ENCODE measurements around the gene USP1. TPM values are rescaled to one million over a fixed set of nuclear protein-coding genes. Genes with fewer than 3 reads are reported as not detected.

Gene USP1
- polyA plus RNA-seq, 1 donor from 2014 or later = 20.3 TPM

DNA sequence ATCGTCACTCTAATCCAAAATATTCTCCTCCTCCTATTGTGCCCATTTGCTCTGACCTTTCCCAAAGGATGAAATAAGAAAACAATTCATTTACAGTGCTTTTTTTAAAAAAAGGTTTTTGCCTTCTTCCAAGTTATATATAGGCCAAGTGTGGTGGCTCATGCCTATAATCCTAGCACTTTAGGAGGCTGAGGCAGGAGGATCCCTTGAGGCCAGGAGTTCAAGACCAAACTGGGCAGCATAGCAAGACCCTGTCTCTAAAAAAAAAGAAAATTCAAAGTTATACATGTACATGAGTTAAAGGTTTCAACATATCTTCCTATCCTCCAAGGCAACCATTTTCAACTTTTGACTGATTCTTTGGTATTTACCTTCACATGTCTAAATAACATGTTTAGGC, 10.1 kb upstream of the USP1 start:
- H3K9ac ChIP-seq (ENCODE audit: low read length) = no peak overlapping the region
- H3K27me3 ChIP-seq (ENCODE audit: insufficient read depth, low read depth, low read length) = no peaks in the 10 kb centered on the region
- H3K79me2 ChIP-seq (replicated peaks; ENCODE audit: insufficient read depth, low read length) = no peaks in the 10 kb centered on the region
- H3F3A ChIP-seq (ENCODE audit: insufficient read depth, low read length, poor library complexity, severe bottlenecking) = no peaks in the 10 kb centered on the region
- no peaks in the 10 kb centered on the region for H3K36me3 ChIP-seq (ENCODE audit: insufficient read depth, low read length)
- H3K27ac ChIP-seq (ENCODE audit: low read length) = no peak overlapping the region
- no peaks in the 10 kb centered on the region for H3K9me3 ChIP-seq (ENCODE audit: low read length)
- H3K9me2 ChIP-seq (ENCODE audit: insufficient read depth, low read length) = no peaks in the 10 kb centered on the region
- H3K4me2 ChIP-seq (ENCODE audit: low read length) = no peak overlapping the region
- no peak for TF ChIP-seq TAF1 (IDR thresholded peaks at IDR 0.05; ENCODE audit: low read depth)
- no peak for TF ChIP-seq CTCF (IDR thresholded peaks at IDR 0.05; ENCODE audit: poor library complexity, severe bottlenecking)
- TF ChIP-seq MXI1 (conservative IDR thresholded peaks at IDR 0.05; ENCODE audit: poor library complexity, severe bottlenecking) = no peak
- no peak for TF ChIP-seq POLR2AphosphoS5 (IDR thresholded peaks at IDR 0.05)
- no peak for TF ChIP-seq SMC3 (conservative IDR thresholded peaks at IDR 0.05; ENCODE audit: poor library complexity)
- no peak overlapping the region for H3K4me3 ChIP-seq (ENCODE audit: low read length)
- no peaks in the 10 kb centered on the region for H4K20me1 ChIP-seq (ENCODE audit: insufficient read depth)
- H2AFZ ChIP-seq (ENCODE audit: low read depth, low read length) = no peak overlapping the region

GRCh38 chr1:62428351-62428750, 8.5 kb upstream of the USP1 start:
- no peaks in the 10 kb centered on the region for H3K36me3 ChIP-seq (ENCODE audit: insufficient read depth, low read length)
- no peak overlapping the region for H3K9ac ChIP-seq (ENCODE audit: low read length)
- TF ChIP-seq SMC3 (conservative IDR thresholded peaks at IDR 0.05; ENCODE audit: poor library complexity) = no peak
- no peak for TF ChIP-seq TAF1 (IDR thresholded peaks at IDR 0.05; ENCODE audit: low read depth)
- no peak for TF ChIP-seq CTCF (IDR thresholded peaks at IDR 0.05; ENCODE audit: poor library complexity, severe bottlenecking)
- H4K20me1 ChIP-seq (ENCODE audit: insufficient read depth) = no peaks in the 10 kb centered on the region
- no peaks in the 10 kb centered on the region for H3K79me2 ChIP-seq (replicated peaks; ENCODE audit: insufficient read depth, low read length)
- no peak overlapping the region for H3K27ac ChIP-seq (ENCODE audit: low read length)
- no peaks in the 10 kb centered on the region for H3K9me2 ChIP-seq (ENCODE audit: insufficient read depth, low read length)
- no peak overlapping the region for H3K4me2 ChIP-seq (ENCODE audit: low read length)
- H3K4me3 ChIP-seq (ENCODE audit: low read length) = no peak overlapping the region
- no peaks in the 10 kb centered on the region for H3F3A ChIP-seq (ENCODE audit: insufficient read depth, low read length, poor library complexity, severe bottlenecking)
- H3K9me3 ChIP-seq (ENCODE audit: low read length) = no peaks in the 10 kb centered on the region
- no peaks in the 10 kb centered on the region for H3K27me3 ChIP-seq (ENCODE audit: insufficient read depth, low read depth, low read length)
- no peak overlapping the region for H2AFZ ChIP-seq (ENCODE audit: low read depth, low read length)

GRCh38 chr1:62429581-62429980, 7.3 kb upstream of the USP1 start:
- Histone ChIP-seq H3K9ac (ENCODE audit: low read length) (no peak overlapping the region), H3K4me2 (ENCODE audit: low read length) (no peak overlapping the region), H3K79me2 (replicated peaks; ENCODE audit: insufficient read depth, low read length) (no peaks in the 10 kb centered on the region), H3K27me3 (ENCODE audit: insufficient read depth, low read depth, low read length) (no peaks in the 10 kb centered on the region), H3K36me3 (ENCODE audit: insufficient read depth, low read length) (no peaks in the 10 kb centered on the region), H3K27ac (ENCODE audit: low read length) (no peak overlapping the region), H4K20me1 (ENCODE audit: insufficient read depth) (no peaks in the 10 kb centered on the region), H3K9me2 (ENCODE audit: insufficient read depth, low read length) (no peaks in the 10 kb centered on the region), H3F3A (ENCODE audit: insufficient read depth, low read length, poor library complexity, severe bottlenecking) (no peaks in the 10 kb centered on the region), H3K4me3 (ENCODE audit: low read length) (no peak overlapping the region), H3K9me3 (ENCODE audit: low read length) (no peaks in the 10 kb centered on the region), H2AFZ (ENCODE audit: low read depth, low read length) (no peak overlapping the region)
- no peak for TF ChIP-seq EP300 (conservative IDR thresholded peaks at IDR 0.05; ENCODE audit: poor library complexity, severe bottlenecking)
- TF ChIP-seq POLR2AphosphoS5 (IDR thresholded peaks at IDR 0.05) = no peak
- no peak for TF ChIP-seq TAF1 (IDR thresholded peaks at IDR 0.05; ENCODE audit: low read depth)
- TF ChIP-seq SMC3 (conservative IDR thresholded peaks at IDR 0.05; ENCODE audit: poor library complexity) = no peak
- no peak for TF ChIP-seq EZH2 (IDR thresholded peaks at IDR 0.05; ENCODE audit: borderline replicate concordance, insufficient read depth, low read length, poor library complexity, severe bottlenecking)
- no peak for TF ChIP-seq RAD21 (conservative IDR thresholded peaks at IDR 0.05)
- TF ChIP-seq REST (IDR thresholded peaks at IDR 0.05; ENCODE audit: borderline replicate concordance) = no peak
- no peak for TF ChIP-seq MXI1 (conservative IDR thresholded peaks at IDR 0.05; ENCODE audit: poor library complexity, severe bottlenecking)
- TF ChIP-seq CTCF (IDR thresholded peaks at IDR 0.05; ENCODE audit: poor library complexity, severe bottlenecking) = no peak

All from neural cell (in vitro differentiated cells).